Measurements from ENCODE around the gene PSMB3.

- TF ChIP-seq CTCF (IDR thresholded peaks at IDR 0.05): no peak
- no peak for TF ChIP-seq POLR2A (IDR thresholded peaks at IDR 0.05)
These were observed 44.7 kb upstream of the PSMB3 start for GRCh38 chr17:38707678-38708351.
